GM18870 (cell line): Measurements from ENCODE around the gene SLC34A1.
"Not testable (repeated sequence)": the region's sequence is repeated elsewhere in the genome, so short reads cannot be mapped to it uniquely, and the experiment has no call there.

ENCODE experiments used
- ATAC-seq: cut with Tn5 transposase; IDR thresholded peaks from one replicate; pipeline ENCODE4 v1.9.1; 2021; ENCODE audit warnings: moderate library complexity; ENCODE audit not compliant: unreplicated experiment

Gene SLC34A1

GRCh38 chr5:177384134-177384533 is at the start of gene SLC34A1:
TSS of gene SLC34A1 (plus strand) at chr5:177384434. CDS start at chr5:177385742, 1,308 bp downstream.
- no peak for ATAC-seq

DNA sequence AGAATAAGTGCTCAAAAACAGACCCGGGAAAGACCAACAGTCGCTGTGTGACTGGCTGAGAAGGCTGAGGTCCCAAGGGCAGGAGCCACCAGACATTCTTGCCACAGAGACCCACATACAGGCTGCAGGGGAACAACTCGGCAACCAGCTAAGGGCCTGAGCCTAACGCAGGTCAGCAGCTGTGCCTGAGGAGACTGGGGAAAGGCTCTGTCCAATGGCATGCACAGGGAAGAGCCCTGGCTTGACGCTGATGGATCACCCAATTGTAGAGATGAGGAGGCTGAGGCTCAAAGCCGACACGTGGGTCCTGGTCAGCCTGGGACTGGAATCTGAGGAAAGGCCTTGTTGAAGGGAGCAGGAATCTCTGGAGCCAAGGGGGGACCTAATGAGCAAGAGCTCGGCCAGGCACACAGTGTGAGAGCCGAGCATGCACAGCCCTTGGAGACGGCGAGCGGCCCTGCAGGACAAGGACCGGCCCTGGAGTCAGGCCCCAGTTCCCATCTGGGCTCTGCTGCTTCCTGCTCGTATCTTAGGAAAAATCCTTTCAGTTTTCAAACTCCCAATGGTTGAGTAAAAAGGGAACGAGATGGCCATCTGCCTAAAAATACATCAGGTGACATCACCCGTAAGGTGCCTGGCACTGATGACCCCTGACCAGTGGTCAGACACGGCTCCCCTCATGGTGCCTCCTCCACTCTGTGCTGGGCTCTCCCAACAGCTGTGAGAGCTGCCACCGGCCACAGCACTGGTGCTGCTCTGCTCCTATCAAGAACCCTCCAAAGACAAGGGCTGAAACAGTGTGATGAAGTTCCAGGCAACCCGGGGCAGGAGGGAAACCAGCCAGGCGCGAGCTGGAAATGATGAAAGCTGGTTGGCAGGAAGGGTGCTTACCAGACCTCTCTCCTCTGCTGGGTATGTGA is 49.2 kb upstream of the SLC34A1 start:
- ATAC-seq = no peak

- ATAC-seq = no peak
Observed at GRCh38 chr5:177335701-177336065, 48.6 kb upstream of the SLC34A1 start.

GRCh38 chr5:177336112-177336511 is 48.1 kb upstream of the SLC34A1 start:
- ATAC-seq = no peak

GRCh38 chr5:177336603-177337494 is 47.4 kb upstream of the SLC34A1 start:
- ATAC-seq = no peak

GRCh38 chr5:177338251-177339106 is 45.8 kb upstream of the SLC34A1 start:
- ATAC-seq = no peak

DNA sequence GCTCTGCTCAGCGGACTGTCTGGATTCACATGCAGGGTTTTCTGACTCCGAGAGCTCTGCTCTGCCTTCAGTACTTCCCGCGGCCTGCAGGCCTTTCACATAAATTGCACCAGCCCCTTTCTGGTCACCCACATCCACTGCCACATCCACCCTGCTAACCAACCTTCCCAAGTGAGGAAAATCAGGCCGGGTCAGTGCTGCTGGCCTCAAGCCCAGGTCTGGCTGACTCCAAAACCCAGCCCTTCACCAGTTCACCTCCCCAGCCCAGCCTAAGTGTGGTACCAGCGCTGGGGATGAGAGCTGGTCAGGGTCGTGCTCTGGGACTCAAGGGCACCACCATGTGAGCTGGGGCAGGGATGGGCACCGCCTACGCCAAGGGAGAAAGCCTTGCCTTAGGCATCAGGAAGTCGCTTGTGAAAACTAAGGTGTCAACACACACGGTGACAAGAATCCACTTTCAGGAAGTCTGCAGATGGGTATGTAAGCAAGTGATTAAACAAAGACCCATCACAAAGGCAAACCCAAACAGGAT is 45.1 kb upstream of the SLC34A1 start:
- ATAC-seq = no peak

- ATAC-seq = not testable (repeated sequence)
Observed at GRCh38 chr5:177343000-177343399, 41.2 kb upstream of the SLC34A1 start.

DNA sequence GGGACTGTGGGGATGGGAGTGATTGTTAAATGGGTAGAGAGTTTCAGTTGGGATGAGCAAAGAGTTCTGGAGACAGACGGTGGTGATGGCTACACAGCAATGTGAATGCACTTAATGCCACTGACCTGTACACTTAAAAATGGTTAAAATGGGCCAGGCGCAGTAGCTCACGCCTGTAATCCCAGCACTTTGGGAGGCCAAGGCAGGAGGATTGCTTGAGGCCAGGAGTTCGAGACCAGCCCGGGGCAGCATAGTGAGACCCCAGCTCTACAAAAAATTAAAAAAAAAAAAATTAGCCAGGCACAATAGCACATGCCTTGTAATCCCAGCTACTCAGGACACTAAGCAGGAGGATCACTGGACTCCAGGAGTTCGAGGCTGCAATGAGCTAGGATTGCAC is 40.5 kb upstream of the SLC34A1 start:
- ATAC-seq = no peak

DNA sequence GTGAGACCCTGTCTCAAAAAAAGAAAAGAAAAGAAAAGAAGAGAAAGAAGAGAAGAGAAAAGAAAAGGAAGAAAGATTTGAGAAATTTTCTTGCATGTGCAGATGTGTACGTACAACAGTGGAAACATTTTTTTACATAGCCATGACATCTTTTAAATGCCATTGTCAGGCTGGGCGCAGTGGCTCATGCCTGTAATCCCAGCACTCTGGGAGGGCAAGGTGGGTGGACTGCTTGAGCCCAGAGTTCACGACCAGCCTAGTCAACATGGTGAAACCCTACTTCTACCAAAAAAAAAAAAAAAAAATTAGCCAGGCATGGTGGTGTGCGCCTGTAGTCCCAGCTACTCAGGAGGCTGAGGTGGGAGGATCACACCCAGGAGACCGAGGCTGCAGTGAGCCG is 39.3 kb upstream of the SLC34A1 start:
- ATAC-seq = no peak

DNA sequence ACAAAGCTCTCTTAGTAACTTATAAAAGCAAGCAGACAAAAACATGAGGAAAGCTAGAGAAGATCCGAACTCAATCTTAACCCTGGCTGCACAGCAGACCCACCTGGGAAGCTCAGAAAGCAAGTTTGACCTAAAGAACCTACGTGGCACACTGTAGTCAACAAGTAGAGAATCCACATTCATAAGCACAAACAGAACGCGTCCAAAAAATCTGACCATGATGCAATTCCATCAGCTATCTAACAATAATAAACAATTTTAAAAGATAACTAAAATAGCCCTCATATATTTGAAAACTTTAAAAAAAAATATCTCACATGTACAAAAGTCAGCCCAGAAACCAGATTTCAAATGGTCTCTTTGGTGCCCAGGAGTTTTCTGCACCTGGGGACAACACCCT is 37.4 kb upstream of the SLC34A1 start:
- no peak for ATAC-seq

DNA sequence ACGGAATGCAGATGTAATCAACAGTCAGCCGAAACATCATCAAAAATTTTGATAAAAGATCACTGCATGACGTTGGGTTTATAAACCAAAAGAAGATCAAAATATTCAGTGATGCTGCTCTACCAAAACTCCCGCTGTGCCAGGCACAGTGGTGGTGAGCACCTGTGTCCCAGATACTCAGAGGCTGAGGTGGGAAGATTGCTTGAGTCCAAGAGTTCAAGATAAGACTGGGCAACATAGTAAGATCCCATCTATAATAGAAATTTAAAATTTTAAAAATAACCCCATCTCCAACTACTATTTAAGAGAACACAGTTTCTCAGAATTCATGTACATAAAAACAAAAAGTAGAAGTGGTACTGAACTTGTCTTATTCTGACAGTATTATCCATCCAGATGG is 36.5 kb upstream of the SLC34A1 start:
- no peak for ATAC-seq

DNA sequence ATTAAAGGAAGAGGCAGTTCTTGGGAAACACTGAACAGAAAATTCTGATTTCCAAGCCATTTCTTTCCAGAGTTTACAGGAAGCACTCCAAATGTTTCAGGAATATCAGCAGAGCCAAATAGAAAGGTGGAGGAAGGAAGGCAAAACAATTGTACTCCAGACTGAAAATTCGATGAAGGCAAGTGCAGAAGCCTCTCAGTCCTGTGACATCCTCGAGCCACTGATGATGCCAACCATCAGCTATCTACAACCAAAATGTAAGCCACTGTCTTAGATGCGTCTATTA is 34.9 kb upstream of the SLC34A1 start:
- no peak for ATAC-seq

GRCh38 chr5:177349762-177350161 is 34.5 kb upstream of the SLC34A1 start:
- ATAC-seq = no peak

GRCh38 chr5:177350776-177351391 is 33.4 kb upstream of the SLC34A1 start:
- no peak for ATAC-seq

DNA sequence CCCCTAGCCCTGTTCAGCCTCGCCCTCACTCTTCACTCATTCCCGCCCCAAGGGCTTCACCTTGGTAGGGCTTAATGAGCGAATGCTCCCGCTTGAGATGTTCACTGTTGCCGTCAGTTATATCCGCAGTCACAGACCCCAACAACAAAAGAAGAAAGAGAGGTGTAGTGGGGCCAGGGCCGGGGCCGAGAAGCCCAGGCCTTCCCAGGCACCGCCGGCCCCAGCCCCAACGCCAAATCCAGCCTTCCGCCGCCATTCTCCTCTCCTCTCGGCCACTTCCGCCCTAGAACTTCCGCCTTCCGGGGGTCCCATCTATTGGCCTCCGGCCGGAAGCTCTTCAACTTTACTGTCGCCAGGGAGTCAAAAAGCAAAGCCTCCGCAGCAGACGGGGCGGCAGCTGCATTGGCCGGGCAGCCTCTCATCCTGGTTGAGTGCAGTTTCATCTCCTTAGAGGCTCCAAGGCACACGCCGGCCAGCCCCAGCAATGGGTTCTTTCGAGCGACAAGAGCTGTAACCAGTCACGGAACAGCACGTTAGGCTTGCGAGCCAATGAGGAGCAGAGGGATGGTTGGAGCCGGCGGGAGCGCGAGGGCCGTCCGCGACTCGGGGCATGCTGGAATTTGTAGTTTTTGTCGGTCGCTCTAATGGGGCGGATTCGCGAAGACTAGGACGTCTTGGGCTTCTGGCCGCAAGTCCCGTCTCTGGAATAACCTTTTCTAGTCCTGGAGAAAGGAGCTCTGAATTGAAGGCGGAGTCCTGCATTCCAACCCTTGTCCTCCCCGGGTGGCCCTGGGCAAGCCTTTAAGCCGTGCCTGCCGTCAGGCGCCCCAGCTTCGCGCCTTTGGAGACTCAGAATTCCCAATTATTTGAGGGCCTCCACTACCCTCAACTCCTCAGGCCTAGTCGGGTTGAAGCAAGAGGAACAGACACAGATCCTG is 32.6 kb upstream of the SLC34A1 start, which contains the start of gene LMAN2:
LMAN2 (minus strand) TSS at position 277 of the 938 bp plus-strand sequence; CDS start at position 256, 21 bp downstream.
- ATAC-seq = peak; percentile 89

GRCh38 chr5:177353093-177353492 is 31.1 kb upstream of the SLC34A1 start:
- no peak for ATAC-seq

GRCh38 chr5:177354256-177354655 is 30.0 kb upstream of the SLC34A1 start:
- no peak for ATAC-seq

DNA sequence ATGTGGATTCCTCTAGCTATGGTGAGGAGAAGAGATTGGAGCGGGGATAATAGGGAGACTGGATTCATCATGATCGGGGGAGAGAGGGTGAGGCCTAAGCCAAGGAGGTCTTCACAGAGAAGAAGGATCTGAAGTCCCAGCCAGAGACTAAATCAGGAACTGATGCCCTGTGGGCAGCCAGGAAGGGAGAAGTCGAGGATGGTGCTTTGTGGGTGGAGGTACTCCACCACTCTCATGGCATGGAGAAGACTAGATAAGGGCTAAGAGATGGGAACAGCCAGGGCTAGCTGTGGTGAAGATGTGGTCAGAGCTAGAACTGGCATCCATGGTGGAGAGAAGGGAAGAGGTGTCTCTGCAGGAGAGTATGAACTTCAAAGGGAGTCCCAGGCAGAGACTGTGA is 29.5 kb upstream of the SLC34A1 start:
- ATAC-seq = no peak
